ENCODE results near the gene KIAA1549.

Gene KIAA1549

DNA sequence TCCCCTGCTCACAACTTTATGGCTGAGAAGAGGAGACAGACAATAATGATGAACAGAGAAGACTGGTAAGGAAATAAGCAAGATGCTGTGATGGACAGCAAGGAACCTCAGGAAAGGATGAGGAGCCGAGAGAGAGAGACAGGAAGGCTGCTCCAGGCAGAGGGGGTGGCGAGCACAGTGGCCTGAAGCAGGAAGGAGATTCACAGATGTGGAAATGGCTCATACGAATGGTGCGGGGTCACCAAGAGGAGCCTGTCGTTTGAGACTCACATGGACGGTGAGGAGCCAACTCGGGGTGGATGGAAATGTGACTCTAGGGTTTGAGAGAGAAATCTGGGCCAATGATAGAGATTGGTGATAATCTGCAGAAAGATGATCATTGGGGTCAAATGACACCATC is 43.7 kb downstream of the KIAA1549 start:
- Histone ChIP-seq H3K27ac (ENCODE audit: low read depth, low read length) (no peak overlapping the region), H3K9me3 (ENCODE audit: low read length) (no peaks in the 10 kb centered on the region), H3K4me3 (ENCODE audit: low read depth in 1 of 2, low read length in 2 of 2) (no peak overlapping the region), H3K36me3 (ENCODE audit: insufficient read depth, low read length) (no peaks in the 10 kb centered on the region), H3K4me1 (ENCODE audit: insufficient read depth, low read length) (no peaks in the 10 kb centered on the region), H3K9ac (ENCODE audit: low read length) (no peak overlapping the region), H3K27me3 (ENCODE audit: control insufficient read depth in 1 of 2, insufficient read depth in 2 of 2, low read length in 2 of 2) (no peaks in the 10 kb centered on the region)

DNA sequence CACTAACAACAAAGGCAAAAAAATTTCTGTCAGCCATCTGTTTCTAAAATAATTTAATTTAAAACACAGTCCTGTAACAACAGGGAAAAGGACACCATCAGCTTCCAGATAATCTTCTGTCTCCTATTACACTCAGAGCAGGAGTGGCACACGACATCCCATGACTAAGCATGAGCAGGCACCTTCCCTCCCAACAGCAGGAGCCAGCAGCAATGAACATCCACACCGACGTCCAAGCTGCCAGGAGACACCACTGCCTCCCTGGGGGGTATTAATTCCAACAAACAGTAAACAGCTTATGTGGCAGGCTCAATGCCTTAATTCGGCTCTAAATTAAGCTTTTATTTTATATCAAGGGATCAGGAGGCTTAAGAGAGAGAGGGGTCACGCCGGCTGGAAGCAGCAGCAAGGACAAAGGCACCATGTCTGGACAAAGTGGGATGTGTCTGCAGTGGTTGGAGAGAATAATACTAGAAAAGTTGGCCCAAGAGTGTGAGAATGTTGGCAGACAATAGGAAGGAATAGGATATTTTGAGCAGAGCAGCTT is 45.7 kb downstream of the KIAA1549 start:
- Histone ChIP-seq H3K27ac (ENCODE audit: low read depth, low read length) (no peak overlapping the region), H3K36me3 (ENCODE audit: insufficient read depth, low read length) (no peaks in the 10 kb centered on the region), H3K4me3 (ENCODE audit: low read depth in 1 of 2, low read length in 2 of 2) (no peak overlapping the region), H3K27me3 (ENCODE audit: control insufficient read depth in 1 of 2, insufficient read depth in 2 of 2, low read length in 2 of 2) (no peaks in the 10 kb centered on the region), H3K9ac (ENCODE audit: low read length) (no peak overlapping the region), H3K4me1 (ENCODE audit: insufficient read depth, low read length) (no peaks in the 10 kb centered on the region), H3K9me3 (ENCODE audit: low read length) (no peaks in the 10 kb centered on the region)

DNA sequence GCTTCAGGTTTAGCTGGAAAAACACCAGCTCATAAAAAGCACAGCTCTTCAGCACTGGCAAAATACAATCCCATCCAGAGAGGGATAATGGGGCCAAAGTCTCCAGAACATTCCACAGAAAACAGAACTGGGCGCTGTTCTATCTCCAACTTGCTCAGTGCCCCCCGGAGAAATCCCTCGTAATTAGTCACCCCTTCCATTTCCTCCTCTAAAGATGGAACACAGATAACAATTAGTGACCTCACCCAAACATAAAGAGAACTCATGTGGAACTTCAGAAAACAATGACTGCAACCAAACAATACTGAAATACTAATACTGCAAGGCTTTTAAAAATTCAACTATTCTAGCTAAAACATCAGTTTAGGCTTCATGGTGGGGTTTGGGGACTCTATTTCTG is 46.3 kb downstream of the KIAA1549 start:
- H3K27me3 ChIP-seq (ENCODE audit: control insufficient read depth in 1 of 2, insufficient read depth in 2 of 2, low read length in 2 of 2), result no peaks in the 10 kb centered on the region
- no peak overlapping the region for H3K27ac ChIP-seq (ENCODE audit: low read depth, low read length)
- H3K36me3 ChIP-seq (ENCODE audit: insufficient read depth, low read length), result no peaks in the 10 kb centered on the region
- H3K9ac ChIP-seq (ENCODE audit: low read length), result no peak overlapping the region
- no peaks in the 10 kb centered on the region for H3K4me1 ChIP-seq (ENCODE audit: insufficient read depth, low read length)
- no peaks in the 10 kb centered on the region for H3K9me3 ChIP-seq (ENCODE audit: low read length)
- H3K4me3 ChIP-seq (ENCODE audit: low read depth in 1 of 2, low read length in 2 of 2), result no peak overlapping the region

DNA sequence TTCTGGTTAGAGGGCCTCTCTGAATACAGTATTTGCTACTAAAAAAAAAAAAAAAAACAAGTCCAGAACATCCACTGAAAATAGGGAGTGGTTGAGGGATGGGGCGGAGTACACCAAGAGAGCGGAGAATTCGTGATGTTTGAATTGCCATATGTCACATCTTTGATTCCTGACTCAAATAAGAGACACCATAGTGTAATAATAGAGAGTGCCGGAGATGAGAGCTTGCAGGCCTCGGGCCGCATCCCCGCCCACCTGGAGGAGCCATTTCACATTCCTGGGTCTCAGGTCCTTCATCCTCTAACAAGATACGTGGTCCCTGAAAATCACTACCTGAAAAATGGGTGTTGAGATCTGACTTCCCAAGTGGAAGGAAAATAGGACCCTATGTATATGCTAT is 46.8 kb downstream of the KIAA1549 start:
- no peaks in the 10 kb centered on the region for H3K4me1 ChIP-seq (ENCODE audit: insufficient read depth, low read length)
- H3K36me3 ChIP-seq (ENCODE audit: insufficient read depth, low read length), result no peaks in the 10 kb centered on the region
- no peaks in the 10 kb centered on the region for H3K9me3 ChIP-seq (ENCODE audit: low read length)
- no peak overlapping the region for H3K9ac ChIP-seq (ENCODE audit: low read length)
- H3K27ac ChIP-seq (ENCODE audit: low read depth, low read length), result no peak overlapping the region
- no peak overlapping the region for H3K4me3 ChIP-seq (ENCODE audit: low read depth in 1 of 2, low read length in 2 of 2)
- H3K27me3 ChIP-seq (ENCODE audit: control insufficient read depth in 1 of 2, insufficient read depth in 2 of 2, low read length in 2 of 2), result no peaks in the 10 kb centered on the region

DNA sequence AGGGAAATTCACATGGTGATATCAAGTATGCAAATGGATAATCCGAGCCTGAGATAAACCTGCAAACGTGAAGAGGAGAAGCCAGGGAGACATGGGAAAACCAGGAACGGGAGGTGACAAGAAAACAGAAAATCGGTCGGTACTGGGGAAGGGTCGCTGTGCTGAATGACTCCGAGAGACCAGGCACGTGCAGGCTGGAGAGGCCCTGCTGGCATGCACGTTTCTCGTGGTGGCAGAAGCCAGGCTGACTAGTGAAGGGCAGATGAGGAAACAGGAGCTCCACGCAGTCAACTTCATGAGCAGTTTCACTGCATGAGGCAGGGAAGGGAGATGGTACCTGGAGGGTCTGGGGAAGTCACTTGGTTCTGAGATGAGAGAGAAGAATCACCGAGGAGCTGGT is 48.3 kb downstream of the KIAA1549 start:
- no peak overlapping the region for H3K9ac ChIP-seq (ENCODE audit: low read length)

DNA sequence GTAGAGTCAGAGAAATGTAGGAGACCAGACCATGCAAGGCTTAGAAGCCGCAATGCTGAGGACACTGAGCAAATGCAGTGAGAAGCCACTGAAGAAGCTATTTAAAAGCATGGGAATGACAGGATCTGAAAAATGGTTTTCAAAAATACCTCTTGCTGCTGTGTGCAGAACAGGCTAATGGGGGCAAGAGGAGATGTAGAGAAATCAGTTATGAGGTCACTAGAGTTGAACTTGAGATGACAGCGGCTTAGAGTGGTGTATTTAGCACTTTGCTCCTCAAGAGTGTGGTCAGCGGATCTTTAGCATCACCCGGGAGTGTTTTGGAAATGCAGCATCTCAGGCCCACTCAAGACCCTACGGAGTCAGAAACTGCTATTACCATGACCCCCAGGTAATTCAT is 48.8 kb downstream of the KIAA1549 start:
- Histone ChIP-seq H3K27me3 (ENCODE audit: control insufficient read depth in 1 of 2, insufficient read depth in 2 of 2, low read length in 2 of 2) (no peaks in the 10 kb centered on the region), H3K9me3 (ENCODE audit: low read length) (no peaks in the 10 kb centered on the region), H3K27ac (ENCODE audit: low read depth, low read length) (no peak overlapping the region), H3K36me3 (ENCODE audit: insufficient read depth, low read length) (no peaks in the 10 kb centered on the region), H3K4me1 (ENCODE audit: insufficient read depth, low read length) (no peaks in the 10 kb centered on the region), H3K4me3 (ENCODE audit: low read depth in 1 of 2, low read length in 2 of 2) (no peak overlapping the region), H3K9ac (ENCODE audit: low read length) (no peak overlapping the region)

More for the DNA sequence above, 48.3 kb downstream of the KIAA1549 start:
- no peaks in the 10 kb centered on the region for H3K36me3 ChIP-seq (ENCODE audit: insufficient read depth, low read length)
- no peaks in the 10 kb centered on the region for H3K27me3 ChIP-seq (ENCODE audit: control insufficient read depth in 1 of 2, insufficient read depth in 2 of 2, low read length in 2 of 2)
- H3K27ac ChIP-seq (ENCODE audit: low read depth, low read length), result no peak overlapping the region
- H3K9me3 ChIP-seq (ENCODE audit: low read length), result no peaks in the 10 kb centered on the region
- H3K4me3 ChIP-seq (ENCODE audit: low read depth in 1 of 2, low read length in 2 of 2), result no peak overlapping the region
- no peaks in the 10 kb centered on the region for H3K4me1 ChIP-seq (ENCODE audit: insufficient read depth, low read length)

DNA sequence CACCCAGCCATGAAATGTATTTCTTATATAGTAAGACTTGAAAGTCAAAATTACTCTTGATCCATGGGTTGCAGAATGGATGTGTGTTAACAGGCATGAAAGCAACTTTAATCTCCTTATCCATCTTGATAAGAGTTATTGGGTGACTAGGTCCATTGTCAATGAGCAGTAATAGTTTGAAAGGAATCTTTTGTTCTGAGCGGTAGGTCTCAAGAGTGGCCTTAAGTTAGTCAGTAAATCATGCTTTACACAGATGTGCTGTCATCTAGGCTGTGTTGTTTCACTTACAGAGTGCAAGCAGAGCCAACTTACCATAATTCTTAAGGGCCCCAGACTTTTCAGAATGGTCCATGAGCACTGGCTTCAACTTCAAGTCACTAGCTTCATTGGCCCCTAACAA is 51.2 kb downstream of the KIAA1549 start:
- Histone ChIP-seq H3K4me1 (ENCODE audit: insufficient read depth, low read length) (no peaks in the 10 kb centered on the region), H3K4me3 (ENCODE audit: low read depth in 1 of 2, low read length in 2 of 2) (no peak overlapping the region), H3K9me3 (ENCODE audit: low read length) (no peaks in the 10 kb centered on the region), H3K9ac (ENCODE audit: low read length) (no peak overlapping the region), H3K27ac (ENCODE audit: low read depth, low read length) (no peak overlapping the region), H3K27me3 (ENCODE audit: control insufficient read depth in 1 of 2, insufficient read depth in 2 of 2, low read length in 2 of 2) (no peaks in the 10 kb centered on the region), H3K36me3 (ENCODE audit: insufficient read depth, low read length) (no peaks in the 10 kb centered on the region)

DNA sequence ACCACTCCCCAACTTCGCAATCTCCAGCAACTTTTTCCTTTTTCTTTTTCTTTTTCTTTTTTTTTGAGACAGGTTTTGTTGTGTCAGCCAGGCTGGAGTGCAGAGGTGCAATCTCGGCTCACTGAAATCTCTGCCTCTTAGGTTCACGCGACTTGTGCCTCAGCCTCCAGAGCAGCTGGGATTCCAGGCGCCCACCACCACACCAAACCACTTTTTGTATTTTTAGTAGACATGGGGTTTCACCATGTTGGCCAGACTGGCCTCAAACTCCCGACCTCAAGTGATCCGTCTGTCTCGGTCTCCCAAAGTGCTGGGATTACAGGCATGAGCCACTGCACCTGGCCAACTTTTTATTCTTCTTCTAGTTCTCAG is 55.0 kb downstream of the KIAA1549 start:
- no peak overlapping the region for H3K9ac ChIP-seq (ENCODE audit: low read length)
- H3K36me3 ChIP-seq (ENCODE audit: insufficient read depth, low read length), result no peaks in the 10 kb centered on the region
- no peak overlapping the region for H3K27ac ChIP-seq (ENCODE audit: low read depth, low read length)
- no peaks in the 10 kb centered on the region for H3K4me1 ChIP-seq (ENCODE audit: insufficient read depth, low read length)
- H3K27me3 ChIP-seq (ENCODE audit: control insufficient read depth in 1 of 2, insufficient read depth in 2 of 2, low read length in 2 of 2), result no peaks in the 10 kb centered on the region
- no peak overlapping the region for H3K4me3 ChIP-seq (ENCODE audit: low read depth in 1 of 2, low read length in 2 of 2)
- no peaks in the 10 kb centered on the region for H3K9me3 ChIP-seq (ENCODE audit: low read length)

DNA sequence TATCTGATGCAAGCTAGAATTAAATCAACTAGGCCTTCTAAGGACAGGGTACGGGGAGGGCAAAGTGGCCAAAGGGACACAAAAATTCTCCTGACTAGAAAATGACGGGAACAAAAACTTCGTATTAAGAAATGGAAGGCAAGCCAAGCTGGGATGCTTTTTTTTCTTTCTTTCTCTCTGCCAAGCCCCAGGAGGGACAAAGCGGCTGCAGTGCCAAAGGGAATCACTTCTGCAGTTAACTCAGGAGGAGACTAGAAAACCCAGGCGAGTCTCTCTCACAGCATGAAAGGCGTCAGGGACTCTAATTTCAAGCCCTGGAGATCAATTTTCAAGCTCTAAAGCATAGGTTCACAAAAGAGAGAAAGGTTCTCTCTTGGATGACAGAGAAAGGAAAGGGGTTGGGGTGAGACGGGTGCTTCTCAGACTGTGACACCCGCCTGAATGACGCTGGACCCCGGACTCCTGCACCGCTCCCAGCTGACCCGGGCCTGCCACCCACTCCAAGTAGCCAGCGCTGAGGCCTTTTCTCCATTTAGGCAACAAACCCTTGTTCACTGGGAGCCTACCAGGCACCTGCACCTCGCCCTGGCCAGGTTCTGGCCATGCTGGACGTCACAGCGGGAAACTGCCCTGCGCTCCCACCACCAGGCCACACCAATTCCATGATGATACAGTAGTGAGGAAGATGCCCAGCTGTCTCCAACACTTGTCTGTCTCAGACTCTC is 56.5 kb downstream of the KIAA1549 start:
- no peak overlapping the region for H3K27ac ChIP-seq (ENCODE audit: low read depth, low read length)
- no peaks in the 10 kb centered on the region for H3K27me3 ChIP-seq (ENCODE audit: control insufficient read depth in 1 of 2, insufficient read depth in 2 of 2, low read length in 2 of 2)
- H3K4me1 ChIP-seq (ENCODE audit: insufficient read depth, low read length), result no peaks in the 10 kb centered on the region

DNA sequence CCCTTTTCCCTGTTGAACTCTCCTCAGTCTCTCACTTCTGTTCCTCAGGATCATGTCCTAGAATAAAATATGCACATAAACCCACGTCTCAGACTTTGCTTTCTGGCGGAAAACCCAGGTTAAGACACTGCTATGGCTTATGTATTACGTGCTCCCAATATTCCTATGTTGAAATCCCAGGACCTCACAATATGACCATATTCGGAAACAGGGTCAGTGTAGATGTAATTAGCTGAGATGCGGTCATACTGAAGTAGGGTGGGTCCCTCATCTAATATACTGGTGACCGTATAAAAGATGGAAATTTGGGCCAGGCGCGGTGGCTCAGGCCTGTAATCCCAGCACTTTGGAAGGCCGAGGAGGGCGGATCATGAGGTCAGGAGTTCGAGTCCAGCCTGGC is 59.9 kb downstream of the KIAA1549 start:
- H3K9ac ChIP-seq (ENCODE audit: low read length), result no peak overlapping the region
- H3K9me3 ChIP-seq (ENCODE audit: low read length), result no peaks in the 10 kb centered on the region
- no peak overlapping the region for H3K4me3 ChIP-seq (ENCODE audit: low read depth in 1 of 2, low read length in 2 of 2)
- H3K27me3 ChIP-seq (ENCODE audit: control insufficient read depth in 1 of 2, insufficient read depth in 2 of 2, low read length in 2 of 2), result no peaks in the 10 kb centered on the region
- H3K4me1 ChIP-seq (ENCODE audit: insufficient read depth, low read length), result no peaks in the 10 kb centered on the region
- H3K36me3 ChIP-seq (ENCODE audit: insufficient read depth, low read length), result no peaks in the 10 kb centered on the region
- H3K27ac ChIP-seq (ENCODE audit: low read depth, low read length), result no peak overlapping the region

More for the DNA sequence above, 56.5 kb downstream of the KIAA1549 start:
- H3K9me3 ChIP-seq (ENCODE audit: low read length), result no peaks in the 10 kb centered on the region
- H3K4me3 ChIP-seq (ENCODE audit: low read depth in 1 of 2, low read length in 2 of 2), result no peak overlapping the region
- H3K36me3 ChIP-seq (ENCODE audit: insufficient read depth, low read length), result no peaks in the 10 kb centered on the region
- H3K9ac ChIP-seq (ENCODE audit: low read length), result no peak overlapping the region

DNA sequence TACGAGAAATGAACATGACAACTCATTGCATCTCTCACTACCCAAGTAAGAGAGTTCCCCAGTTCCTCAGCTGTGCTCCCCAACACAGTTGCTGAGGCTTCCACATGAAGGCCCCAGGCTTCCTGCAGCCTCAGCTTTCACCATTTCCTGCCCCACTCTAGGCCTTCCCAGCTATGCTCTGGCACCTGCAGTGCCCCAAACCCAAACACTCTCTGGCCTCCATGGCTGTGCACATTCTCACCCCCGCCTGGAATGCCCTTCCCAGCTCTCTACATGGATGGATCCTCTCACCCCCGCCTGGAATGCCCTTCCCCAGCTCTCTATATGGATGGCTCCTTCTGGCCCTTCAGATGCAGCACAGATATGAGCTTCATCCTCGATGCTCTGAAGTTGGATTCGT is 61.3 kb downstream of the KIAA1549 start:
- Histone ChIP-seq H3K36me3 (ENCODE audit: insufficient read depth, low read length) (no peaks in the 10 kb centered on the region), H3K27ac (ENCODE audit: low read depth, low read length) (no peak overlapping the region), H3K9me3 (ENCODE audit: low read length) (no peaks in the 10 kb centered on the region), H3K27me3 (ENCODE audit: control insufficient read depth in 1 of 2, insufficient read depth in 2 of 2, low read length in 2 of 2) (no peaks in the 10 kb centered on the region), H3K4me3 (ENCODE audit: low read depth in 1 of 2, low read length in 2 of 2) (no peak overlapping the region), H3K4me1 (ENCODE audit: insufficient read depth, low read length) (no peaks in the 10 kb centered on the region), H3K9ac (ENCODE audit: low read length) (no peak overlapping the region)

DNA sequence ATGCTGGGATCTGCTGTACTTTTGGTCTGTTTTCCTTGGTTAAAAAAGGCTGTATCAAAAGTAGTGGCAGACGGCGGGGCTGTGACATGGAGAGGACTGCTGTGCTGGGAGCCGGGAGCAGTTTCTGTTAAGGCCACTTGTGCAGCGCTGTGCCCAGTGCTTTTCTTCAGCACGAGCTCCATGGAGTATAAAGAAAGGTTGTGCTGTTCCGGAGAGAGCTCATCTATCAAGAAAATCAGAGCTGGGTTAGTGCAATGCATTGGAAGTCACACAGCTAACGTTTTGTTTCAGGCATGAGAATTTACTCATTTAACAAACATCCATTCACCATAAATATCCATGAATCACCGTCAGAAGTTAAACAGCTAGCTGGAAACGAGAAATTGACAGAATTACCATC is 62.0 kb downstream of the KIAA1549 start:
- Histone ChIP-seq H3K4me1 (ENCODE audit: insufficient read depth, low read length) (no peaks in the 10 kb centered on the region), H3K4me3 (ENCODE audit: low read depth in 1 of 2, low read length in 2 of 2) (no peak overlapping the region), H3K9ac (ENCODE audit: low read length) (no peak overlapping the region), H3K27me3 (ENCODE audit: control insufficient read depth in 1 of 2, insufficient read depth in 2 of 2, low read length in 2 of 2) (no peaks in the 10 kb centered on the region), H3K9me3 (ENCODE audit: low read length) (no peaks in the 10 kb centered on the region), H3K27ac (ENCODE audit: low read depth, low read length) (no peak overlapping the region), H3K36me3 (ENCODE audit: insufficient read depth, low read length) (no peaks in the 10 kb centered on the region)

Data from muscle layer of colon (tissue), 2 donors.